ENCODE measurements around the gene PLCB1. TPM values are rescaled to one million over a fixed set of nuclear protein-coding genes. Genes with fewer than 3 reads are reported as not detected.
A peak's percentile ranks its signal among the peaks of the same experiment; 100 is the strongest.
"Not testable (repeated sequence)": the region's sequence is repeated elsewhere in the genome, so short reads cannot be mapped to it uniquely, and the experiment has no call there.

Gene PLCB1
- total RNA-seq, 2 donors from 2014 or later, result 7.3 to 45.5 TPM

DNA sequence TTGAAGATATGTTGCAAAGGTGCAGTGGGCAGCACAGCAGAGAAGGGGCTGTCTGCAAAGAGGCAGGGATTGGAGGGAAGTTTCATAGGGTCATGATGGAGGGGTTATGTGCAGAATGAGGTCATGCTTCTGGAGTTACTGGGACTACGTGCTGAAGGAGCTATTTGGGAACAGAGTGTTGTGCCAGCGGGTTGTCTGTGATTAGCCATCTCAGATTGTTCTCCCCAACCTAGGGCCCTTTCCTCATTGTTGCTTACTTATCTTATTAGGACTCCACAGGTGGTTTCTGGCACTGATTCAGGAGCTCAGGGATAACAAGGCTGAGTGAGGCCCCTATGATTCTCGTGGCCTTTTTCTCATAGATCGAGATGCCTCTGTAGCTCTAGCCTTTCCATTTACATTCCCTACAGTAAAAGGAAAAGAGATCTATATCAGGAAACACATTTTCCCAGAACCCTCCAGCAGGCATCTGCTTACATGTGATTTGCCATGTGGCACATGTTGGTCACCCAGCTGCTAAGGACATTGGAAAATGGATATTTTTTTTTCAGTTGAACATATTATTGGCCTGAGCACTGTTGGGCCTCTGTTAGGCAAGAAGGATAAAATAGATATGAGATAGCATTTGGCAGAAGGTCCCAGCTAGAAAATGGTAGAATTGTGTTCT, 507.2 kb downstream of the PLCB1 start:
- H3K36me3 ChIP-seq, result no peaks in the 10 kb centered on the region
- H3K27me3 ChIP-seq, result no peaks in the 10 kb centered on the region
- H3K4me3 ChIP-seq, result no peak overlapping the region
- no peaks in the 10 kb centered on the region for H3K9me3 ChIP-seq
- TF ChIP-seq, protein P1, sequence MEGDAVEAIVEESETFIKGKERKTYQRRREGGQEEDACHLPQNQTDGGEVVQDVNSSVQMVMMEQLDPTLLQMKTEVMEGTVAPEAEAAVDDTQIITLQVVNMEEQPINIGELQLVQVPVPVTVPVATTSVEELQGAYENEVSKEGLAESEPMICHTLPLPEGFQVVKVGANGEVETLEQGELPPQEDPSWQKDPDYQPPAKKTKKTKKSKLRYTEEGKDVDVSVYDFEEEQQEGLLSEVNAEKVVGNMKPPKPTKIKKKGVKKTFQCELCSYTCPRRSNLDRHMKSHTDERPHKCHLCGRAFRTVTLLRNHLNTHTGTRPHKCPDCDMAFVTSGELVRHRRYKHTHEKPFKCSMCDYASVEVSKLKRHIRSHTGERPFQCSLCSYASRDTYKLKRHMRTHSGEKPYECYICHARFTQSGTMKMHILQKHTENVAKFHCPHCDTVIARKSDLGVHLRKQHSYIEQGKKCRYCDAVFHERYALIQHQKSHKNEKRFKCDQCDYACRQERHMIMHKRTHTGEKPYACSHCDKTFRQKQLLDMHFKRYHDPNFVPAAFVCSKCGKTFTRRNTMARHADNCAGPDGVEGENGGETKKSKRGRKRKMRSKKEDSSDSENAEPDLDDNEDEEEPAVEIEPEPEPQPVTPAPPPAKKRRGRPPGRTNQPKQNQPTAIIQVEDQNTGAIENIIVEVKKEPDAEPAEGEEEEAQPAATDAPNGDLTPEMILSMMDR (IDR thresholded peaks at IDR 0.05), result no peak
- DNase-seq (ENCODE audit: low spot score), result no peak
- H3K27ac ChIP-seq, result no peak overlapping the region
- no peaks in the 10 kb centered on the region for H3K4me1 ChIP-seq

DNA sequence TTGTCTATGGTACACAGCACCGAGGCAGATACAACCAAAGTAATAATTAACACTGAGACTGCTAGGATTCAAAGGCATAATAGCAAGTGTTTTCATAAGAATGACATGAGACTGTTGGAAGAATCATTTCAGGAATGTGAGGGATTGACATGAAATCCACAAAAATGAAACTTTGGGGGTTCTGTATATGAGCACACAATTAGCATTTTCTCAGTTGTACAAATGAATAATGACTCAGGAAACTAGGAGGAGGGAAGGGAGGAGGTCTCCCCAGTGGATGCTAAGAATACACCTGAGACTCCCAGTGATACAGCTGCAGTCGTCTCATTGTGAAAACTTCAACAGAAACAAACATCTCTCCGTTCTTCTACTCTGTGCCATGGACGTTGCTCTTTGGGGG, 508.4 kb downstream of the PLCB1 start:
- Histone ChIP-seq H3K4me3 (no peak overlapping the region), H3K4me1 (no peaks in the 10 kb centered on the region), H3K36me3 (no peaks in the 10 kb centered on the region), H3K27me3 (no peaks in the 10 kb centered on the region), H3K9me3 (no peaks in the 10 kb centered on the region), H3K27ac (no peak overlapping the region)
- no peak for DNase-seq (ENCODE audit: low spot score)
- TF ChIP-seq, protein P1 (IDR thresholded peaks at IDR 0.05), result no peak

DNA sequence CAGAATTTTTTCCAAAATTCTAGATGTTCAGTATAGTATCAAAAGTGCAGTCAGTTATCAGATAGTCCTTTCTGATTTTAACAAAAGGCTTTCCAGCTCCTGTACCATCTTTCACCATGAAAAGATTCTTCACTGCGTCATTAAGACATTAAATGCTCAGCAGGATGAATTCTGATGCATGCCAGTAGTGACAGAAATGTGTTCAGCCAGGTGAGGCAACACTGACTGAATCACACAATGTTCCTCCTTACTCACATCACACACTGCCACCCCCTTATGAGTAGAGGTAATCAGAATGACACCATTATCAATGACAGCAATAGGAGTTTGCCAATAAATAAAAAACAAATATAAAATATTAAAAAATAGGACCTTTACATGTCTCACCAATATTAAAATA, 510.2 kb downstream of the PLCB1 start:
- Histone ChIP-seq H3K27ac (no peak overlapping the region), H3K9me3 (no peaks in the 10 kb centered on the region), H3K36me3 (no peaks in the 10 kb centered on the region), H3K4me1 (peaks cover 0 to 3% of the 10 kb centered on the region in 2 donors), H3K4me3 (no peak overlapping the region), H3K27me3 (no peaks in the 10 kb centered on the region)
- TF ChIP-seq, protein P1 (IDR thresholded peaks at IDR 0.05), result no peak
- DNase-seq (ENCODE audit: low spot score), result no peak

DNA sequence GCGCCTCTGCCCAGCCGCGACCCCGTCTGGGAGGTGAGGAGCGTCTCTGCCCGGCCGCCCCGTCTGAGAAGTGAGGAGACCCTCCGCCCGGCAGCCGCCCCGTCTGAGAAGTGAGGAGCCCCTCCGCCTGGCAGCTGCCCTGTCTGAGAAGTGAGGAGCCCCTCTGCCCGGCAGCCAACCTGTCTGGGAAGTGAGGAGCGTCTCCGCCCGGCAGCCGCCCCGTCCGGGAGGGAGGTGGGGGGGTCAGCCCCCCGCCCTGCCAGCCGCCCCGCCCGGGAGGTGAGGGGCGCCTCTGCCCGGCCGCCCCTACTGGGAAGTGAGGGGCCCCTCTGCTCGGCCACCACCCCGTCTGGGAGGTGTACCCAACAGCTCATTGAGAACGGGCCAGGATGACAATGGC, 512.4 kb downstream of the PLCB1 start:
- peaks cover 0 to 16% of the 10 kb centered on the region in 2 donors for H3K4me1 ChIP-seq
- H3K27ac ChIP-seq; H3K4me3 ChIP-seq; H3K9me3 ChIP-seq; H3K27me3 ChIP-seq; DNase-seq (ENCODE audit: low spot score); H3K36me3 ChIP-seq: not testable (repeated sequence)

DNA sequence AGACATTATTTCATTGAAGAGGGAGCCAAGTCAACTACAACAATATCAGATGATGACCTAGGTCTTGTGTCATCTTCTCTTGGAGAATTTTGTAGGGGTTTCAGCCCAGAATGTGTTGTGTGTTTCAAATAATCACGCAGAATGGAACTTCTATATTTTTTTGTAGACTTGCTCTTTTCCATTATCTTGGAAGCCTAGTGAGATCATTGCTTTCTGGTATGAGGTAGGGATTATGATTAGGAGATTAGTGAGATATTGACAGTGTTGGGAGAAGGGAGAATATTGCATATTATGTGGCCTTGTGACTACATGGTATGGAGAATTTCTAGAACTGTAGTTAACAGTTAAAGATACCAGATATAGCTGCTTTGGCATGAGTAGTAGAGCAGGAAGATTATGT, 513.3 kb downstream of the PLCB1 start:
- Histone ChIP-seq H3K4me3 (no peak overlapping the region), H3K36me3 (no peaks in the 10 kb centered on the region), H3K27ac (peak overlapping the region in 1 of 2 donors; percentile 72), H3K4me1 (peaks cover 0 to 16% of the 10 kb centered on the region in 2 donors), H3K9me3 (no peaks in the 10 kb centered on the region), H3K27me3 (no peaks in the 10 kb centered on the region)
- no peak for DNase-seq (ENCODE audit: low spot score)
- TF ChIP-seq, protein P1 (IDR thresholded peaks at IDR 0.05), result no peak

DNA sequence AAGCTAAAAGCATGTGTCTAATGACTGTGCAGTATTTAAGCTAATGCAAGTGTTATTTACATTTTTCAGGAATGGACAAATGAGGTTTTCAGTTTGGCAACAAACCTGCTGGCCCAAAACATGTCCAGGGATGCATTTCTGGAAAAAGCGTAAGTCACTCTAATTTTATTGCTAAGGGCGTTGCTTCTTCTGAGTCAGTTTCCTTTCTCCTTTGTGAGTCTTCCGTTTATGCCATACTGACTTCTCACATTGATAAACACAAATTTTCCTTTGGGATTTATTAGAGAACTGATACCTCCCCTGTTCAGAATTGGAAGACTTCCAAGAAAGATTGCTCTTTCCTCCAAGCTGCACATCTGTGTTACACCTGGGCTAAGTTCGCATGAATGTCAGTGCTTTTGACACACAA, 514.0 kb downstream of the PLCB1 start:
- no peaks in the 10 kb centered on the region for H3K36me3 ChIP-seq
- H3K4me1 ChIP-seq, result peaks cover 0 to 16% of the 10 kb centered on the region in 2 donors
- no peaks in the 10 kb centered on the region for H3K9me3 ChIP-seq
- DNase-seq (ENCODE audit: low spot score), result no peak
- no peaks in the 10 kb centered on the region for H3K27me3 ChIP-seq
- no peak overlapping the region for H3K4me3 ChIP-seq
- peak overlapping the region in 1 of 2 donors; percentile 72 for H3K27ac ChIP-seq
- TF ChIP-seq, protein P1 (IDR thresholded peaks at IDR 0.05), result no peak

Data from right atrium auricular region (tissue), 2 donors.